Inferior parietal cortex (tissue), 1 donor: ENCODE data around the gene ANKRD45.
"Not testable (repeated sequence)": the region's sequence is repeated elsewhere in the genome, so short reads cannot be mapped to it uniquely, and the experiment has no call there.

ENCODE experiments used
- DNase-seq: peaks from one replicate; pipeline ENCODE4 v3.0.0-alpha.2; 2016; ENCODE audit errors: extremely low spot score

The ANKRD45 gene

DNA sequence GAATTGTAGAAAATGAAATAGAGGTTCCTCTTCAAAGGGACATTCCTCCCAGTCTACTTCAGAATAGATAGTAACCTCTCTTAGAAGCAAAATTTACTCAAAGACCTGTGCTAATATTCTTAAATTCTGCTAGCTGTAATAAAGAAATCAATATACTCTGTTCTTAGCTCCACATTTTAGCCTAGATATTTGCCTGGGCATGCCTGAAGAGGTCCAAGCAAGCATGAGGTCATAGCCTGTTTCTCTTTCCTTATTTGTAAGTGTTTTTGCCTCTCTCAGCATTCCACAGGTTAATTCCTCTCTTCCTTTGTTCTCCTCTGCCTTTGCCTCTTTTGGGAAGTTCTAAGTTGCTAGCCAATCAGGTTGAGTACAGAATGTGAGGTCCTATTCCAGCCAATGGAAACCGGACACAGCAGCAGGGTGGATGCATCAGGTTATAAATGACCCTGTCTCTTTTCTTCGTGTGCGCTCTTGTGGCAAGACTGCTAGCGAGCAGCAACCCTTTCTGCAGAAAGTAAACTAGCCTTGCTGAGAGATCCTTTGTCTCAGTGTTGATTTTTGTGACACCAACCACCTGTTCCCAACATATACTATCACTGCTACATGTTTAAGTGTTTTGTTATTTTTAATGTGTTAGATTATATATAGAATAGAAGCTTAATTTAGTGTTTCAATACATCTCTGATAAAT lies 27.1 kb downstream of the ANKRD45 start:
- not testable (repeated sequence) for DNase-seq

DNA sequence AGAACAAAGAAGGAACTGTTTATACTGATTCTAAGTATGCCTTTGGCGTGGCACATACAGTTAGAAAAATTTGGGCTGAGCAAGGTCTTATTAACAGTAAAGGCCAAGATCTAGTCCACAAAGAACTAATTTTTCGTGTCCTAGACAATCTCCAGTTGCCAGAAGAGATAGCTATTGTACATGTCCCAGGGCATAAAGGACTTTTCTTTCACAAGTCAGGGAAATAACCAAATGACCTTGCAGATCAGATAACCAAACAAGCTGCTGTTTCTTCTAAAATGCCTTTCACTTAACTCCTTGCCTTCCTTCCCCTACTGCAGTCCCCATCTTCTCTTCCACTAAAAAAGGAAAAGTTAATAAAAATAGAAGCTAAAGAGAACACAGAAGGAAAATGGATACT lies 30.5 kb downstream of the ANKRD45 start:
- DNase-seq, result no peak

DNA sequence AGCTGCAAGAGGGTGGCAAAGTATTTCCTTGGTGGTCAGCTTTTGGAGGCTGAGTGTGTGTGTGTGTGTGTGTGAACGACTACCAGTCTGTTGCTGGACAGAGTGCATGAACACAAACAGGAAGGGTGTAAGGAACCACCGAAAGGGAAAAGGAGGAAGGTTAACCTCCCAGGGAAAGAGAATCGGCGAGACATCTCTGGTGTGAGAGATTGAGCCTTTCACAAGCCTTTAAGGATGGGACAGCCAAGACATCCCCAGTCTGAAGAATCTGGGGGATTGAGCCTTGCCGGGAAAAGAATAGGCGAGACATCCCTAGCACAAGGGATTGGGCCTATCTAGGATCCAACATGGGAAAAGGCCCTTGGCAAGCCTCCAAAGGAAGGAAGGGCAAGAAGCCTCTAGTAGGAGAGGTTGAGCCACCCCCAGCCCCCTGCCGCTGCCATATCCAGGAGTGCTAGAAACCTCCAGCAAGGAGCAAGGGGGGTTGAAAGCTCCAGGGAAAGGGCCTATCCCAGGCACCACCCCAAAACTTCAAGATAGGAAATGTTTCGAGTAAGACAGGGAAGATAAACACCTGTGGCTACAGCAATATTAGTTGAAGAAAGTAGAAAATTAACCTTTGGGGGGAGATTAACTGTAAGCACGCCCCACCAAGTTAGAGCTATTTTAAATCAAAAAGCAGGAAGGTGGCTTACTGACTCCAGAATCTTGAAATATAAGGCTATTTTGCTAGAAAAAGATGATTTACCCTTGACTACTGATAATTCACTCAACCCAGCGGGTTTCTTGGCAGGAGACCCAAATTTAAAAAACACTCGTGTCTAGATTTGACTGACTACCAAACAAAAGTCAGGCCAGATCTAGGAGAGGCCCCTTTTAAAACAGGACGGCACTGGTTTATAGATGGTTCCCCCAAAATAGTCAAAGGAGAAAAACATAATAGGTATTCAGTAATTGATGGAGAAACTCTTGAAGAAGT lies 31.3 kb downstream of the ANKRD45 start:
- DNase-seq, result no peak

DNA sequence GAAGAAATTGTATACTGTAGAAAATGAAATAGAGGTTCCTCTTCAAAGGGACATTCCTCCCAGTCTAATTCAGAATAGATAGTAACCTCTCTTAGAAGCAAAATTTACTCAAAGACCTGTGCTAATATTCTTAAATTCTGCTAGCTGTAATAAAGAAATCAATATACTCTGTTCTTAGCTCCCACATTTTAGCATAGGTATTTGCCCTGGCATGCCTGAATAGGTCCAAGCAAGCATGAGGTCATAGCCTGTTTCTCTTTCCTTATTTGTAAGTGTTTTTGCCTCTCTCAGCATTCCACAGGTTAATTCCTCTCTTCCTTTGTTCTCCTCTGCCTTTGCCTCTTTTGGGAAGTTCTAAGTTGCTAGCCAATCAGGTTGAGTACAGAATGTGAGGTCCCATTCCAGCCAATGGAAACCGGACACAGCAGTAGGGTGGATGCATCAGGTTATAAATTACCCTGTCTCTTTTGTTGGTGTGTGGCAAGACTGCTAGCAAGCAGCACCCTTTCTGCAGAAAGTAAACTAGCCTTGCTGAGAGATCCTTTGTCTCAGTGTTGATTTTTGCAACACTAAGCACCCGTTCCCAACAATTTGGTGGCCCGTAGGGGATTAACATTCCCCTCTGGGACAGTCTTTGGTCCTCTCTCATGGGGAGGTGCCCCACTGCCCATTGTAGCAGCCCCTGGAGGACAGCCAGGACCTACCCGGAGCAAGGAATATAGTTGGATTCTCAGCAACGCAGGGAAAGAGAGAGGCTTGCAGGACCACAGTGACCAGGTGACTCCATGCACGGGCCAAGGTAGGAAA lies 32.2 kb downstream of the ANKRD45 start:
- not testable (repeated sequence) for DNase-seq

DNA sequence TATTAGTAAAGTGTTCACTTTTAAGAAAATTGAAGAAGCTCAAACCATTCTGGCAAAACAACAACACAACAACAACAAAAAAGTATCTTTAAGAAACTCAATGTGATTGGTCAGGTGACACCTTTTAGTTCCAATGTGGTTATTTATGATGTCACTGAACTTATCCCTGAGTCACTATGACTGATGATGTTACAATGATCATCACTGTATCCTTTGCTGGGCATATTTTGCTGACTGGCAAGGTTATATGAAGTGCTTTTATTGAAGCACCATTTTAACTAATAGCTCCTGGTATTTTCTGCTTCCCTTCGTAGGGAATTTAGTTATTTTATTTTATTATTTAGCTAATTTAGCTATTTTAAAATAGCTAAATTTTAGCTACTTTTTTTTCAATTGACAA lies 34.5 kb downstream of the ANKRD45 start, which contains the start of gene TEX50:
Gene TEX50 (plus strand): TSS at position 223 of the 400 bp plus-strand sequence. CDS start 184 bp downstream, outside the sequence.
- DNase-seq, result no peak

DNA sequence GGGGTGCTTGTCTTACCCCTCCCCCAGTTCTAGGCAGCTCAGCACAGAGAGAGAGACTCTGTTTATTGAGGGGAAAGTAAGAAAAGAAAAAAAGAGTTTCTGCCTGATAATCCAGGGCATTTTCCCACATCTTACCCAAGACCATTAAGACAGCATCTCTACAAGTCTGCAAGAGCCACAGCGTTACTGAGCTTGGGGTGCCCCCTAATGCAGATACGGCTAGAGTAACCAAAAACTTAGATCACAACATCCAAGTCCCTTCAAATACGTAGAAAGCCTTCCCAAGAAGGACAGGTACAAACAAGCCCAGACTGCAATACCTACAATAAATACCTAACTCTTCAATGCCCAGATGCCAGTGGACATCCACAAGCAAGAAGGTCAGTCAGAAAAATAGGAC lies 40.8 kb downstream of the ANKRD45 start:
- no peak for DNase-seq

DNA sequence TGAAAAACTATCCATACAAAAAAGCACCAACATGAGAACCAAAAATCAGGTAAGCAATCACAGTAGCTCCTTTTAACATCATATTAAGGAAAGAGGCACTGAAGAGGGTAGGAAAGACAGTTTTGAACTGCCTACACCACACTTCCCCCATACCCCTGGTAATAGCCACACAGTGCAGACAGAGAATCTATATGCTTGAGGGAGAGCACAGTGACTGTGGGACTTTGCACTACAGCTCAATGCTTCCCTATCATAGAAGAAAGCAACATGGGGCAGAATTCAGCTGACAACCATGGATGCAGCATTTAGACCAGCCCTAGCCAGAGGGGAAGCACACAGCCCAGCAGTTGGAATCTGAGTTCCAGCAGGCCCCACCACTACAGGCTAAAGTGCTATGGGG lies 42.4 kb downstream of the ANKRD45 start:
- DNase-seq, result no peak

DNA sequence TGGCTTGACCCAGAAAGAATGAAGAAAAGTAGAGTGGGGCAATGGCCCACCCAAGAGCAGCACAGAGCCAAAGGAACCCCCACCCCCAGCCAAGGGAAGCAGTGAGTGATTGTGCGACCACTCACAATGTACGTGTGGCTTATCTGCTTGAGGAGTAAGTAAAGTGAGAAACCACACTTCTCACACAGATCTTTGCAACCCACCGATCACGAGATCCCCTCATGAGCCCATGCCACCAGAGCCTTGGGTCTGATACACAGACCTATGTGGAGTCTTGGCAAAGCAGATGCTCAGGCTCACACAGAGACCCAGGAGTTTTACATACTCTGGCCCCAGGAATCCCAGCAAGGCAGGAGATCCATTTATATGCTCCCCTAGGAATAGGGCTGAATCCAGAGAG lies 52.8 kb downstream of the ANKRD45 start:
- DNase-seq, result no peak

DNA sequence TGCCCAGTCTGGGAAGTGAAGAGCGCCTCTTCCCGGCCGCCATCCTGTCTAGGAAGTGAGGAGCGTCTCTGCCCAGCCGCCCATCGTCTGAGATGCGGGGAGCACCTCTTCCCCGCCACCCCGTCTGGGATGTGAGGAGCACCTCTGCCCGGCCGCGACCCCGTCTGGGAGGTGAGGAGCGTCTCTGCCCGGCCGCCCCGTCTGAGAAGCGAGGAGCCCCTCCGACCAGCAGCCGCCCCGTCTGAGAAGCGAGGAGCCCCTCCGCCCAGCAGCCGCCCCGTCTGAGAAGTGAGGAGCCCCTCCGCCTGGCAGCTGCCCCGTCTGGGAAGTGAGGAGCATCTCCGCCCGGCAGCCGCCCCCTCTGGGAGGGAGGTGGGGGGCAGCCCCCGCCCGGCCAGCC lies 56.6 kb downstream of the ANKRD45 start:
- DNase-seq, result not testable (repeated sequence)

DNA sequence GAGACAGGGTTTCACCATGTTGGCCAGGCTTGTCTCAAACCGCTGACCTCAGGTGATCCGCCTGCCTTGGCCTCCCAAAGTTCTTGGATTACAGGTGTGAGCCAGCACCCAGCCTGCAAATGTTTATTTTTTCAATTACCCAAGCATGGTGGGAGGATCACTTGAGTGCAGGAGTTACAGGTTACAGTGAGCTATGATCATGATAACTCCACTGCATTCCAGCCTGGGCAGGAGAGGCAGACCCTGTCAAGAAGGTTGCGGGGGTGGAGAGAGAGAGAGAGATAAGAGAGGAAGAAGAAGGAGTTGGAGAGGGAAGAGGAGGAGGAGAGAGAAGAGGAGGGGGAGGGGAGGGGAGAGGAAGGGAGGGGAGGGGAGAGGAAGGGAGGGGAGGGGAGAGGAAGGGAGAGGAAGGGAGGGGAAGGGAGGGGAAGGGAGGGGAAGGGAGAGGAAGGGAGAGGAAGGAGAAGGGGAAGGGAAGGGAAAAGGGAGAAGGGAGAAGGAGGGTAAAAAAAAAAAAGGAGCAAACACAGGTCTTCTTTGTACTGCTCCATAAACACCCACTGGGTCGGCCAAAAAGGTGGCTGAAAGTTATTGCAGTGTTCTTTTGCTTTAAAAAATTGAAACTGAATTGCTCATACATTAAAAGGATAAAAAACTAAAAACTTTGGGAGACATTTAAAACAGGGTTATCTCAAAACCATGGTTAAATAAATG lies 61.0 kb downstream of the ANKRD45 start:
- DNase-seq, result no peak

DNA sequence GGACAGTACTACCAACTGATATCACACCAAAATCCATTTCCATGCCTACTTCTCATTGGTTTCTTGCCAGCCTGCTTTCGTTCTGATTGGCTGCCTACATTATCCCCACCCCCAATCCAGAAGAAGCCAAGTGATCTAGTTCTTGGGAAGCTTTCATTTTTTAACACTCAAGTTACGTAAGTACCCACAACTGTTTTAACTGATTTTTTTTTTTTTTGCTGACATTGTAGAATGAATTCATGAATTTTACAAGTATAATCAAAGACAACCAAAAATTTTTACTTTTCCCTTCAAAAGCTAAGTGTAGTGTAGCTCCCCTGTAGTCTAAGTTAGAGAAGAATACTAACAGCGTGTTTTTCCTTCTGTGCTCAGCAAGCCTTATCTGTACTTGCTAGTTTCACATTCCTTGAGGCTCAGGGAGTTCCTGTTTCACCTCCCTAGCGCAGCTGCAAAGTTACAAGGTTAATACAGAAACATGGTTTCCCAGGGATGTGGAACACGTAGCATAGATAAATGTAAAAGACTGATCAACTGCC lies 66.5 kb downstream of the ANKRD45 start, which contains the start of gene SLC9C2:
Gene SLC9C2 (minus strand): TSS at position 17 of the 536 bp plus-strand sequence. CDS start 1,296 bp downstream, outside the sequence.
- peak; percentile 9 for DNase-seq

DNA sequence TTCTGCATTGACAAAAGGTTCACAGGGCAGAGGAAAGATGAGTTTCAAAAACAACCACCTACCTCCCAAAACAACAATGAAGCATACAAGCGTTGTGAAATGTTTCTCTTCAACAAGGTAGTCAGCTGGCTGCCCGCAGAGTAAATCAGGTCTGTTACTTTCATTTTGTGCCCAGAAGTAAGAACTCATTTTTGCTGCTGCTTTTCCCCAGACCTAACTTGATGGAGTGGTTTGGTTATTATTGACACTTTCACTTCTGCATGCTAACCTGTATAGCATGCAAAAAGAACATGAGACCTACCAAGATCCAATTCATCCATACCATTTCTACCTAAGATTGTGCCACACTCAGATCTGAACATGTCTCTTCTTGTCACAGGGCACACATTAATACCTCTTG lies 68.1 kb downstream of the ANKRD45 start:
- no peak for DNase-seq

DNA sequence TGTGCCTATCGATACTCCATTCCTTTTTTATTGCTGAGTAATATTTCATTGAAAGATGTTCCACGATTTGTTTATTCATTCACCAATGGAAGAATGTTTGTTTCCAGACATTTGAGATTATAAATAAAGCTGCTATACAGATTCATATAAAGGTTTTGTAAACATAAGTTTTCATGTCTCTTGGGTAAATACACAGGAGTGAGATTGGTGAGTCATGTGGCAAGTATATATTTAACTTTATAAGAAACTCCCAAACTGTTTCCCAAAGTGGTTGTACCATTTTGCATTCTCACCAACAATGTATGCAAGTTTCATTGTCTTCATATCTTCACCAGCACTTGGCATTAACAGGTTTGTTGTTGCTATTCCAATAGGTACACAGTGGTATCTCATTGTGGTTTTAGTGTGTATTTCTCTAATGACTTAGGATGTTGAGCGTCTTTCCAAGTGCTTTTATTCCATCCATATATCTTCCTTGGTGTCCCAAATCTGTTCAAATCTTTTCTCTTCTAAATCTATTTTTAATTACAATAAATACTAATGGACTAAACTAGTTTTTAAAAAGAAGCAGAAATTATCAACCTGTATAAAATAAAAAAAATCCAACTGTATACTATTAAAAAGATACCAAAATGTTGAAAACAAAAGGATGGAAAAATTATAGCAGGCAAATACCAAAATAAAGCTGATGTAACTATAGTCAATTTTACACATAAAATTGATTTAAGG lies 73.4 kb downstream of the ANKRD45 start:
- no peak for DNase-seq

DNA sequence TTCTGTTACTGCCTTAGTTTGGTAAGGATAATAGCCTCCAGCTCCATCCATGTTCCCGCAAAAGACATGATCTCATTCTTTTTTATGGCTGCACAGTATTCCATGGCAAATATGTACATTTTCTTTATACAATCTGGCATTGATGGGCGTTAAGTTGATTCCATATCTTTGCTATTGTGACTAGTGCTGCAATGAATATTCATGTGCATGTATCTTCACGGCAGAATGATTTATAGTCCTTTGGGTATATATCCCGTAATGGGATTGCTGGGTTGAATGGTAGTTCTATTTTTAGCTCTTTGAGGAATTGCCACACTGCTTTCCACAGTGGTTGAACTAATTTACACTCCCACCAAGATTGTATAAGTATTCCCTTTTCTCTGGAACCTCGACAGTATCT lies 78.5 kb downstream of the ANKRD45 start:
- DNase-seq, result not testable (repeated sequence)

DNA sequence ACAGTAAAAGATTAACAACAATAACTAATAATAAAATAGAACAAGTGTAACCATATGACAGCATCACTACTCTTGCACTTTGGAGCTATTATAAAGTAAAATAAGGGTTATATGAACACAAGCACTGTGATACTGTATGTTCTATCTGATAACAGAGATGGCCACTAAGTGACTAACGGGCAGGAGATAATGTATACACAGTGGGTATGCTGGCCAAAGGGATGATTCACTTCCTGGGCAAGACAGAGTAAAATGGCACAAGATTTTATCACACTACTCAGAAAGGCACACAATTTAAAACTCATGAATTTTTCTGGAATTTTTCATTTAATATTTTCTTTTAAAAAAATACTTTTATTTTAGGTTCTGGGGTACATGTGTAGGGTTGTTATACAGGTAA lies 79.1 kb downstream of the ANKRD45 start:
- DNase-seq, result no peak

DNA sequence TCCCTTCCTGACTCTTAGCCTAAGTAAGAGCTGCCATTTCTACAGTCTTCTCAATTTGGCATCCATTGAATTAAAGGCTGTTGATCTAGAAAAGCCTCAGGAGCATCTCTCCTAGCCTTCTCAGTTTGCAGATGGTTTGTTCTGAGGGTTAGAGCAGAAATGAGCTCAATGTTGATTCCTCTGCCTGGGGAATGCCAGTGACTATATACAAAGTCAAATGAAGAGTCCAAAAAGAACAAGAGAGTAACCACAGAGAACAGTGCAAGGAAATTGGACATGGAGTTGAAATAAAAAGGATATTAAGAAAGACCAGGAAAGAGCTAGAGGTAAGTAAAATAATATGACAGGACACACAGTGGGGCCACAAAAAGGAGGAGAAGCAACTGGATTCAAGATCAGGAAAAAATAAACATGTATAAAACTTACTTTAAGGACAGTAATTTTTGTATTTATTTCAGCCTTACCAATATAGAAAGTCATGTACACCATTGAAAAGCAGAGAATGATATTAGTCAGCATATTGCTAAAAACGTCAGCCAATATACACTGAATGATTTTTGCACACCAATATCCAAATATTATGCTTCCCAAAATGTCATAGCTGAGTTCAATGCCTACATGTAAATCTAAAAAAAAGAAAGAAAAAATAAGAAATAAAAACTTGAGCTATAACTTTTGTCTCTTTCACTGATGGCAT lies 88.1 kb downstream of the ANKRD45 start:
- DNase-seq, result no peak

DNA sequence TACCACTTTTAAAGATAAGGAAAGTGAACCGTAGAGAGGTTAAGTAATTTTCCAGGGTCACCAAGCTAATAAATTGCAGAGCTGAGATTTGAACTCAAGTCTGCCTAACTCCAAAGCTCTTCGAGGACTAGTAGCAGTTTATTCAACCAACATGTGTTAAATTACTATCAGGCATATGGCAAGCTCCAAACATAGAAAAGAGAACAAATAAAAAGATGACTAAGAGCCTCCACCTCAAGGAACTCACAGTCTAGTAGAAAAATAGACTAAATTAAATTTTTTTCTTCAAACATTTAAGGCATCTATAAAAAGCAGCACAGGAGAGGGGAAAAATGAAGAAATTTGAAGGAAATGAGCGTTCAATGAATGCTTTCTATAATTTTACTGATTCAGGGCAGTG lies 89.0 kb downstream of the ANKRD45 start:
- peak; percentile 7 for DNase-seq

DNA sequence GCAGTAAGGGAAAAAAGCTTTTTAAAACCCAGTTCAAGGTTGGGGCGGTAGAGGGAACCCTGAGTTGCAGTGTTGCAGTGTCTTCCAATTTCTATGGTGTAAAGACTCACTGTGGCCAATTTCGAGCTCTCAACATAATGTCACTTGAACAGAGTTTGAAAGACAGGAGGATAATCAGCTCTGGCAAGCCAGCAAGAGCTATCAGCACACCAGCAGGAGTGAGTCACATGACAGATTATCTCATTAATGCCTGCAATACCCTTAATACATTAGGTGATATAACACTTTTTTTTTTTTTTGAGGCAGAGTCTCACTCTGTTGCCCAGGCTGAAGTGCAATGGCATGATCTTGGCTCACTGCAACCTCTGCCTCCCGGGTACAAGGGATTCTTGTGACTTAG lies 89.6 kb downstream of the ANKRD45 start:
- no peak for DNase-seq

DNA sequence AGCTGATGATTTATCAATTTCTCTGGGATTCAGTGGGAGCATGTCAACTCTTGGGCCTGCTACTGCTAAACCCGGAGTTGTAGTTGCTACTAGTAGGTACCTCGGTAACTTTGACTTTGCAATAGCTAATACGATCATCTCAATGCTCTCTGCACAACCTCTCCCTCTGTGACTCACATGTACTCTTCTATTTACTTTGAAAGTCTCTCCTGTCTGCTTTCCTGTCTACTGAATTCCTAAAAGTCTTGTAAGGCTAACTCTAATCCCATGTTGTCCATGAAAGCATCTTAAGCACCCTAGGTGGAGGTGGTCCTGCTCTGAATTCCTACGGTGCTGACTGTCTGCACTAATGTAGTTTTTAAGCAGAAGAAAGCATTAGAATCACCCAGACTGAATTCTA lies 96.1 kb downstream of the ANKRD45 start:
- DNase-seq, result no peak
